ENCODE results near the gene SCLT1. TPM values are rescaled to one million over a fixed set of nuclear protein-coding genes. Genes with fewer than 3 reads are reported as not detected.
"Not testable (repeated sequence)": the region's sequence is repeated elsewhere in the genome, so short reads cannot be mapped to it uniquely, and the experiment has no call there.

Gene SCLT1
- total RNA-seq, 1 donor = 14.1 TPM

GRCh38 chr4:129131343-129131742, 38.0 kb upstream of the SCLT1 start:
- no peak for DNase-seq (ENCODE audit: insufficient read length, low spot score, missing footprints)
- Histone ChIP-seq H3K4me1 (ENCODE audit: insufficient read depth, low read length) (no peaks in the 10 kb centered on the region), H3K27ac (ENCODE audit: low read depth, low read length) (no peak overlapping the region), H3K36me3 (ENCODE audit: insufficient read depth, low read length) (no peaks in the 10 kb centered on the region), H3K4me3 (ENCODE audit: insufficient read depth, low read length) (no peak overlapping the region), H4K20me1 (ENCODE audit: insufficient read depth, low read length) (no peaks in the 10 kb centered on the region), H2AFZ (ENCODE audit: low read length) (no peak overlapping the region), H3K4me2 (ENCODE audit: insufficient read depth, low read length) (no peak overlapping the region), H3K27me3 (ENCODE audit: insufficient read depth, low read length) (no peaks in the 10 kb centered on the region), H3K9me3 (ENCODE audit: low read depth, low read length) (no peaks in the 10 kb centered on the region), H3K79me2 (ENCODE audit: insufficient read depth, low read length) (no peaks in the 10 kb centered on the region)
- TF ChIP-seq, protein P1, sequence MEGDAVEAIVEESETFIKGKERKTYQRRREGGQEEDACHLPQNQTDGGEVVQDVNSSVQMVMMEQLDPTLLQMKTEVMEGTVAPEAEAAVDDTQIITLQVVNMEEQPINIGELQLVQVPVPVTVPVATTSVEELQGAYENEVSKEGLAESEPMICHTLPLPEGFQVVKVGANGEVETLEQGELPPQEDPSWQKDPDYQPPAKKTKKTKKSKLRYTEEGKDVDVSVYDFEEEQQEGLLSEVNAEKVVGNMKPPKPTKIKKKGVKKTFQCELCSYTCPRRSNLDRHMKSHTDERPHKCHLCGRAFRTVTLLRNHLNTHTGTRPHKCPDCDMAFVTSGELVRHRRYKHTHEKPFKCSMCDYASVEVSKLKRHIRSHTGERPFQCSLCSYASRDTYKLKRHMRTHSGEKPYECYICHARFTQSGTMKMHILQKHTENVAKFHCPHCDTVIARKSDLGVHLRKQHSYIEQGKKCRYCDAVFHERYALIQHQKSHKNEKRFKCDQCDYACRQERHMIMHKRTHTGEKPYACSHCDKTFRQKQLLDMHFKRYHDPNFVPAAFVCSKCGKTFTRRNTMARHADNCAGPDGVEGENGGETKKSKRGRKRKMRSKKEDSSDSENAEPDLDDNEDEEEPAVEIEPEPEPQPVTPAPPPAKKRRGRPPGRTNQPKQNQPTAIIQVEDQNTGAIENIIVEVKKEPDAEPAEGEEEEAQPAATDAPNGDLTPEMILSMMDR (IDR thresholded peaks at IDR 0.05; ENCODE audit: extremely low read depth, low read depth, low read length) = no peak

DNA sequence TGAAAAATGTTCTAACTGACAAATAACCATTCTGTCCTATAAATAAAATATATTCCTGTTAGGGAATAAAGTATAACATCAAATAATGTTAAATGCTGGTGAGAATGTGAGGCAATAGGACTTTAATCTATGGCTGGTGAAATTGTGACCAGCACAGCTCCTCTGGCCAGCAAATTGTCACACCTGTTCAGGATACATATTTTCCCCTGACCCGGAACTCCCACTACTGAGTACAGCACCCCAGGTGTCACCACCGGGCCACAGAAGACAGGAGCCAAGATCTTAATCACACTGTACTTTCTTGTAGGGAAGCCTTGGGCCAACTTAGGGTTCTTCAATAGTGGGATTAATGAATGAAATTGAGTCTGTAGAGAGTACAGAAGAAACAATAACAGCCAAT, 35.8 kb upstream of the SCLT1 start:
- H3K36me3 ChIP-seq (ENCODE audit: insufficient read depth, low read length) = no peaks in the 10 kb centered on the region
- H3K4me2 ChIP-seq (ENCODE audit: insufficient read depth, low read length) = no peak overlapping the region
- no peaks in the 10 kb centered on the region for H3K9me3 ChIP-seq (ENCODE audit: low read depth, low read length)
- DNase-seq (ENCODE audit: insufficient read length, low spot score, missing footprints) = no peak
- TF ChIP-seq, protein P1 (IDR thresholded peaks at IDR 0.05; ENCODE audit: extremely low read depth, low read depth, low read length) = no peak
- no peaks in the 10 kb centered on the region for H3K27me3 ChIP-seq (ENCODE audit: insufficient read depth, low read length)
- H3K4me3 ChIP-seq (ENCODE audit: insufficient read depth, low read length) = no peak overlapping the region
- no peaks in the 10 kb centered on the region for H3K79me2 ChIP-seq (ENCODE audit: insufficient read depth, low read length)
- no peak overlapping the region for H3K27ac ChIP-seq (ENCODE audit: low read depth, low read length)
- H3K4me1 ChIP-seq (ENCODE audit: insufficient read depth, low read length) = no peaks in the 10 kb centered on the region
- no peaks in the 10 kb centered on the region for H4K20me1 ChIP-seq (ENCODE audit: insufficient read depth, low read length)
- no peak overlapping the region for H2AFZ ChIP-seq (ENCODE audit: low read length)

DNA sequence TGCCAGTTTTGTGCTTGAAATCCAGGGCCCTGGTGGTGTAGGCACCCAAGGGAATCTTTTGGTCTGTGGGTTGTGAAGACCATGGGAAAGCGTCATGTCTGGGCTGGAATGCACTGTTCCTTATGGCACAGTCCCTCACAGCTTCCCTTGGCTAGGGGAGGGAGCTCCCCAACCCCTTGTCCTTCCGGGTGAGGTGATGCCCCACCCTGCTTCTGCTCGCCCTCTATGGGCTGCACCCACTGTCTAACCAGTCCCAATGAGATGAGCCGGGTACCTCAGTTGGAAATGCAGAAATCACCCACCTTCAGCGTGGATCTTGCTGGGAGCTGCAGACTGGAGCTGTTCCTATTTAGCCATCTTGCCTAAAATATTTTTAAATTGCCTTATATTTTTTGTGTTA, 33.3 kb upstream of the SCLT1 start:
- H3K36me3 ChIP-seq (ENCODE audit: insufficient read depth, low read length); H3K4me3 ChIP-seq (ENCODE audit: insufficient read depth, low read length); H3K9me3 ChIP-seq (ENCODE audit: low read depth, low read length); H3K27me3 ChIP-seq (ENCODE audit: insufficient read depth, low read length); H3K27ac ChIP-seq (ENCODE audit: low read depth, low read length); DNase-seq (ENCODE audit: insufficient read length, low spot score, missing footprints); H3K4me2 ChIP-seq (ENCODE audit: insufficient read depth, low read length); H4K20me1 ChIP-seq (ENCODE audit: insufficient read depth, low read length); H3K79me2 ChIP-seq (ENCODE audit: insufficient read depth, low read length); H2AFZ ChIP-seq (ENCODE audit: low read length); H3K4me1 ChIP-seq (ENCODE audit: insufficient read depth, low read length): not testable (repeated sequence)

GRCh38 chr4:129117705-129118104, 24.4 kb upstream of the SCLT1 start:
- Histone ChIP-seq H3K36me3 (ENCODE audit: insufficient read depth, low read length) (no peaks in the 10 kb centered on the region), H4K20me1 (ENCODE audit: insufficient read depth, low read length) (no peaks in the 10 kb centered on the region), H2AFZ (ENCODE audit: low read length) (no peak overlapping the region), H3K4me1 (ENCODE audit: insufficient read depth, low read length) (no peaks in the 10 kb centered on the region), H3K4me2 (ENCODE audit: insufficient read depth, low read length) (no peak overlapping the region), H3K79me2 (ENCODE audit: insufficient read depth, low read length) (no peaks in the 10 kb centered on the region), H3K27ac (ENCODE audit: low read depth, low read length) (no peak overlapping the region), H3K4me3 (ENCODE audit: insufficient read depth, low read length) (no peak overlapping the region), H3K27me3 (ENCODE audit: insufficient read depth, low read length) (no peaks in the 10 kb centered on the region), H3K9me3 (ENCODE audit: low read depth, low read length) (no peaks in the 10 kb centered on the region)
- TF ChIP-seq, protein P1 (IDR thresholded peaks at IDR 0.05; ENCODE audit: extremely low read depth, low read depth, low read length) = no peak
- no peak for DNase-seq (ENCODE audit: insufficient read length, low spot score, missing footprints)

All from osteoblast (primary cell).